Liver (tissue), 1 donor: ENCODE data around the gene ST7.

Experiments
- MAX ChIP-seq: IDR thresholded peaks from 2 replicates; pipeline ENCODE4 v1.6.1; 2016; ENCODE audit warnings: antibody characterized with exemption
- YY1 ChIP-seq: IDR thresholded peaks from 2 replicates; pipeline ENCODE4 v1.6.1; 2016; ENCODE audit warnings: antibody characterized with exemption, mild to moderate bottlenecking

GRCh38 chr7:116978006-116978405, 24.7 kb downstream of the ST7 start:
- TF ChIP-seq MAX (no peak), YY1 (no peak)
